Measurements from ENCODE around the gene KLHDC1. TPM values are rescaled to one million over a fixed set of nuclear protein-coding genes. Genes with fewer than 3 reads are reported as not detected.
"Not testable (repeated sequence)": the region's sequence is repeated elsewhere in the genome, so short reads cannot be mapped to it uniquely, and the experiment has no call there.

The KLHDC1 gene
- total RNA-seq, 2 experiments from 2014 or later: 0.25 TPM; not detected in 1

DNA sequence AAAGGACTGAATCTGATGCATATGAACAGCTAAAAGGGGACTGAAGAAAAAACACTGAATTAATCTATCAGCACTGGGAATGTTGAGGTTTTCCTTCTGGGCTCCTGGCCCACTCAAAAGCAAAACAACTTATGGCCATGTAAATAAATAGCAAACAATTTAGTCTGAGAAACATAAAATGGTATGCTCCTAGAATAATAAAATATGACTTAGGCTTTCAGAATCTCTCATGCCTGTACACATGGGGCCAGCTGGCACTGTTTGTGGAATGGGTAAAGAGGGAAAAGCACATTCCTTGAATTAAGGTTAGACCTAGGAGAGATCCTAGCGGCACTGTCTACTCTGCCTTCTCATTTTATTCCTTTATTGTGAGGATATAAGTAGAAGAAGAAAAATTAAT lies 81.2 kb downstream of the KLHDC1 start:
- Histone ChIP-seq H3K4me3 (ENCODE audit: low read depth, low read length, poor library complexity, severe bottlenecking) (no peak overlapping the region), H3K79me2 (ENCODE audit: insufficient read depth, low read depth, low read length) (peaks cover 16% of the 10 kb centered on the region), H3K9me2 (ENCODE audit: insufficient read depth, low read length) (no peaks in the 10 kb centered on the region), H3K9me3 (ENCODE audit: low read length) (no peaks in the 10 kb centered on the region), H2AFZ (ENCODE audit: low read length) (no peak overlapping the region), H3K4me2 (ENCODE audit: low read length) (no peak overlapping the region), H4K20me1 (ENCODE audit: insufficient read depth, low read length) (peaks cover 7% of the 10 kb centered on the region; the same call in 1 of the 2 replicates), H3K36me3 (ENCODE audit: insufficient read depth, low read length) (peaks cover 57% of the 10 kb centered on the region), H3K4me1 (ENCODE audit: insufficient read depth, low read length, poor library complexity, severe bottlenecking) (peaks cover 19% of the 10 kb centered on the region), H3K27ac (ENCODE audit: low read depth, low read length, poor library complexity, severe bottlenecking) (no peak overlapping the region)
- CTCF ChIA-PET (ENCODE audit: unreplicated experiment): no interaction called here
- POLR2A ChIA-PET: no interaction called here
- BruUV-seq (replicated peaks): no TSS peak
- DNase-seq (ENCODE audit: low spot score): no peak
- intact Hi-C loops (cut with micrococcal nuclease; ENCODE audit: unreplicated experiment): no loop called here
- TF ChIP-seq EZH2phosphoT487 (IDR thresholded peaks at IDR 0.05; ENCODE audit: borderline replicate concordance, low read depth, low read length): no peak
- TF ChIP-seq, protein P1, sequence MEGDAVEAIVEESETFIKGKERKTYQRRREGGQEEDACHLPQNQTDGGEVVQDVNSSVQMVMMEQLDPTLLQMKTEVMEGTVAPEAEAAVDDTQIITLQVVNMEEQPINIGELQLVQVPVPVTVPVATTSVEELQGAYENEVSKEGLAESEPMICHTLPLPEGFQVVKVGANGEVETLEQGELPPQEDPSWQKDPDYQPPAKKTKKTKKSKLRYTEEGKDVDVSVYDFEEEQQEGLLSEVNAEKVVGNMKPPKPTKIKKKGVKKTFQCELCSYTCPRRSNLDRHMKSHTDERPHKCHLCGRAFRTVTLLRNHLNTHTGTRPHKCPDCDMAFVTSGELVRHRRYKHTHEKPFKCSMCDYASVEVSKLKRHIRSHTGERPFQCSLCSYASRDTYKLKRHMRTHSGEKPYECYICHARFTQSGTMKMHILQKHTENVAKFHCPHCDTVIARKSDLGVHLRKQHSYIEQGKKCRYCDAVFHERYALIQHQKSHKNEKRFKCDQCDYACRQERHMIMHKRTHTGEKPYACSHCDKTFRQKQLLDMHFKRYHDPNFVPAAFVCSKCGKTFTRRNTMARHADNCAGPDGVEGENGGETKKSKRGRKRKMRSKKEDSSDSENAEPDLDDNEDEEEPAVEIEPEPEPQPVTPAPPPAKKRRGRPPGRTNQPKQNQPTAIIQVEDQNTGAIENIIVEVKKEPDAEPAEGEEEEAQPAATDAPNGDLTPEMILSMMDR (conservative IDR thresholded peaks at IDR 0.05; ENCODE audit: low read length): no peak

DNA sequence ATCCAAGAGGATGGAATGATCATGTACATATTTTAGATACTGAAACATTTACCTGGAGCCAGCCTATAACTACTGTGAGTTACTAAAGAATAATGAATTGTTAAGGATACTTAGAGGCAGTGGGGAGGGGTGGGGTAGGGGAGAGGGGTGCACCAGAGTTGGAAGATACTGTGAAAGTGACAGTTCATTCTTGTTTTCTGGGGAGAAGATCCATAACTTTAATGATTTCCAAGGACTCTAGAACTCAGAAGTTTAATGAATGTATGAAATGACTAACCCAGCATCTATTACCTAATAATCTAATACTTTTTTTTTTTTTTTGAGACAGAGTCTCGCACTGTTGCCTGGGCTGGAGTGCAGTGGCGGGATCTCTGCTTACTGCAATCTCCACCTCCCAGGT lies 85.5 kb downstream of the KLHDC1 start:
- H2AFZ ChIP-seq (ENCODE audit: low read length): no peak overlapping the region
- peaks cover 88% of the 10 kb centered on the region for H3K36me3 ChIP-seq (ENCODE audit: insufficient read depth, low read length)
- no peak overlapping the region for H3K27ac ChIP-seq (ENCODE audit: low read depth, low read length, poor library complexity, severe bottlenecking)
- H3K4me1 ChIP-seq (ENCODE audit: insufficient read depth, low read length, poor library complexity, severe bottlenecking): no peaks in the 10 kb centered on the region
- no peaks in the 10 kb centered on the region for H3K9me3 ChIP-seq (ENCODE audit: low read length)
- no peak for DNase-seq (ENCODE audit: low spot score)
- CTCF ChIA-PET (ENCODE audit: unreplicated experiment): no interaction called here
- H3K79me2 ChIP-seq (ENCODE audit: insufficient read depth, low read depth, low read length): no peaks in the 10 kb centered on the region
- H3K4me3 ChIP-seq (ENCODE audit: low read depth, low read length, poor library complexity, severe bottlenecking): no peak overlapping the region
- intact Hi-C loops (cut with micrococcal nuclease; ENCODE audit: unreplicated experiment): no loop called here
- POLR2A ChIA-PET: no interaction called here
- no peak overlapping the region for H3K4me2 ChIP-seq (ENCODE audit: low read length)
- no peaks in the 10 kb centered on the region for H4K20me1 ChIP-seq (ENCODE audit: insufficient read depth, low read length)
- BruUV-seq (replicated peaks): no TSS peak
- TF ChIP-seq, protein P1 (conservative IDR thresholded peaks at IDR 0.05; ENCODE audit: low read length): no peak
- TF ChIP-seq EZH2phosphoT487 (IDR thresholded peaks at IDR 0.05; ENCODE audit: borderline replicate concordance, low read depth, low read length): no peak
- H3K9me2 ChIP-seq (ENCODE audit: insufficient read depth, low read length): no peaks in the 10 kb centered on the region

DNA sequence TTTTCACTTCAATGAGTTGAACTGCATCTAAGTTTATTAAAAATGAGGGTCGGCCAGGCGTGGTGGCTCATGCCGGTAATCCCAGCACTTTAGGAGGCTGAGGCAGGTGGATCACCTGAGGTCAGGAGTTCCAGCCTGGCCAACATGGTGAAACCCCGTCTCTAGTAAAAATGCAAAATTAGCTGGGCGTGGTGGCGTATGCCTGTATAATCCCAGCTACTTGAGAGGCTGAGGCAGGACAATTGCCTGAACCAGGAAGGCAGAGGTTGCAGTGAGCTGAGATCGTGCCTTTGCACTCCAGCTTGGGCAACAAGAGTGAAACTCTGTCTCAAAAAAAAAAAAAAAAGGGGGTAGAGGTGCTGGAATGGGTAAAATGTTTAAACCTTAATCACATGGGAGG lies 88.1 kb downstream of the KLHDC1 start:
- intact Hi-C loops (cut with micrococcal nuclease; ENCODE audit: unreplicated experiment): loop anchor here (5.0 kb wide), 1 partner anchor 51 kb away; no protein-coding TSS in a partner anchor

More for the DNA sequence above, 88.1 kb downstream of the KLHDC1 start:
- H3K4me1 ChIP-seq (ENCODE audit: insufficient read depth, low read length, poor library complexity, severe bottlenecking); H3K9me2 ChIP-seq (ENCODE audit: insufficient read depth, low read length); H3K27ac ChIP-seq (ENCODE audit: low read depth, low read length, poor library complexity, severe bottlenecking); H3K4me2 ChIP-seq (ENCODE audit: low read length); CTCF ChIA-PET (ENCODE audit: unreplicated experiment); H4K20me1 ChIP-seq (ENCODE audit: insufficient read depth, low read length); DNase-seq (ENCODE audit: low spot score); H2AFZ ChIP-seq (ENCODE audit: low read length); BruUV-seq (replicated peaks); H3K79me2 ChIP-seq (ENCODE audit: insufficient read depth, low read depth, low read length); H3K9me3 ChIP-seq (ENCODE audit: low read length); H3K4me3 ChIP-seq (ENCODE audit: low read depth, low read length, poor library complexity, severe bottlenecking): not testable (repeated sequence)
- POLR2A ChIA-PET: interaction anchor here (0.6 to 5.0 kb wide), 4 partner anchors 12 to 124 kb away, joined by 3 to 24 read pairs (median 6); no protein-coding TSS in a partner anchor
- peaks cover 89% of the 10 kb centered on the region for H3K36me3 ChIP-seq (ENCODE audit: insufficient read depth, low read length)
